C4-2B (cell line): ENCODE results near the gene NFATC4.

Experiments
- H3K27ac ChIP-seq: fragments of 450-650 bp; 2 replicates; pipeline ENCODE4 v1.5.1; 2017
- ZFX ChIP-seq: fragments of 450-650 bp; IDR thresholded peaks from 2 replicates; pipeline ENCODE4 v1.6.1; 2017
- TF ChIP-seq, protein P1 (sequence below): fragments of 450-650 bp; conservative IDR thresholded peaks from 2 replicates; pipeline ENCODE4 v1.5.1; 2017; ENCODE audit warnings: mild to moderate bottlenecking

Gene NFATC4

DNA sequence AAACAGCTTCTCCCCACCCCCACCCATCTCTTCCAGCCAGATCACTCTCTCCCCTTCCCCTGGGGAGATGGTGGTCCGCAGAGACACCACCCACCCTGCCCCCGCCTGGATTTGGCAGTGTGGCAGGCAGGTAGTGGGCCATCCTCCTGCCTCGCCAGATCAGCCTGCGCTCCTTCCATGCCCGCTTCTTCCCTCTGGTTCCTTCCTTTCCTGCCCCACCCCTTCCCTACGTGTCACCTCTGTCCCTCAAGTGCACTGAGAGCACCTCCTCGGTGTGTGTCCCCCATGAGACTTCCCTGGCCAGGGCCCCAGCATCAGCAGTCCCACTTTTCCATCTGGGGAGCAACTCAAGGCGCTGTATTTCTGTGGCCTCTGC lies 31.5 kb downstream of the NFATC4 start:
- TF ChIP-seq, protein P1, sequence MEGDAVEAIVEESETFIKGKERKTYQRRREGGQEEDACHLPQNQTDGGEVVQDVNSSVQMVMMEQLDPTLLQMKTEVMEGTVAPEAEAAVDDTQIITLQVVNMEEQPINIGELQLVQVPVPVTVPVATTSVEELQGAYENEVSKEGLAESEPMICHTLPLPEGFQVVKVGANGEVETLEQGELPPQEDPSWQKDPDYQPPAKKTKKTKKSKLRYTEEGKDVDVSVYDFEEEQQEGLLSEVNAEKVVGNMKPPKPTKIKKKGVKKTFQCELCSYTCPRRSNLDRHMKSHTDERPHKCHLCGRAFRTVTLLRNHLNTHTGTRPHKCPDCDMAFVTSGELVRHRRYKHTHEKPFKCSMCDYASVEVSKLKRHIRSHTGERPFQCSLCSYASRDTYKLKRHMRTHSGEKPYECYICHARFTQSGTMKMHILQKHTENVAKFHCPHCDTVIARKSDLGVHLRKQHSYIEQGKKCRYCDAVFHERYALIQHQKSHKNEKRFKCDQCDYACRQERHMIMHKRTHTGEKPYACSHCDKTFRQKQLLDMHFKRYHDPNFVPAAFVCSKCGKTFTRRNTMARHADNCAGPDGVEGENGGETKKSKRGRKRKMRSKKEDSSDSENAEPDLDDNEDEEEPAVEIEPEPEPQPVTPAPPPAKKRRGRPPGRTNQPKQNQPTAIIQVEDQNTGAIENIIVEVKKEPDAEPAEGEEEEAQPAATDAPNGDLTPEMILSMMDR = no peak
- TF ChIP-seq ZFX = no peak
- no peak overlapping the region for H3K27ac ChIP-seq

- TF ChIP-seq, protein P1 = no peak
- TF ChIP-seq ZFX = no peak
- no peak overlapping the region for H3K27ac ChIP-seq
Observed at GRCh38 chr14:24399999-24400718, 32.2 kb downstream of the NFATC4 start.

GRCh38 chr14:24401810-24402702 lies 34.1 kb downstream of the NFATC4 start:
- no peak overlapping the region for H3K27ac ChIP-seq
- no peak for TF ChIP-seq ZFX
- TF ChIP-seq, protein P1 = no peak

- H3K27ac ChIP-seq = no peak overlapping the region
- TF ChIP-seq ZFX = no peak
Observed at GRCh38 chr14:24403294-24403998, 35.5 kb downstream of the NFATC4 start.

DNA sequence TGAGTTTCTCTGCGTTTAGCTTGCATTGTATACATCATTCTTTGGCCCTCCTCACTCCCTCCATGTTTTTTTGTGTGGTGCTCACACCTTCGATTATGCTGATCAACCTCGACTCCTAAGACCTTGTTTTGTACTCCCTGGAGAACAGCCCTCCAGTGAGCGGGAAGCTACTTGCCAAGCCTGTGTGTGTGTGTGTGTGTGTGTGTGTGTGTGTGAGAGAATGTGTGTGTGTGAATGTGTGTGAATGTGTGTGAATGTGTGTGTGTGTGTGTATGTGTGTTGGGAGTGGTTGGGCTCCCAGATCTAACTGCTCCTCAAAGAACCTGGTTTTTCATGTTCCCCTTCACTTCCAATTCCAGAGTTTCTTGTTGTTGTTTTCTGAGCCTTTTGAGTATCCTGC lies 36.8 kb downstream of the NFATC4 start:
- no peak overlapping the region for H3K27ac ChIP-seq
- TF ChIP-seq, protein P1 = no peak
- TF ChIP-seq ZFX = no peak

- H3K27ac ChIP-seq = no peak overlapping the region
- no peak for TF ChIP-seq ZFX
- TF ChIP-seq, protein P1 = no peak
Observed at GRCh38 chr14:24406416-24406815, 38.4 kb downstream of the NFATC4 start.

GRCh38 chr14:24407608-24408325 lies 39.8 kb downstream of the NFATC4 start:
- H3K27ac ChIP-seq = no peak overlapping the region
- TF ChIP-seq, protein P1 = no peak
- no peak for TF ChIP-seq ZFX
